Lung (tissue), 12 donors: ENCODE results near the gene DNAAF9. TPM values are rescaled to one million over a fixed set of nuclear protein-coding genes. Genes with fewer than 3 reads are reported as not detected.

ENCODE experiments used
- ATAC-seq: fragments of 200-7000 bp; cut with Tn5 transposase; one replicate; pipeline ENCODE4 v1.9.1; 2020; ENCODE audit warnings: moderate number of reproducible peaks; ENCODE audit not compliant: insufficient read depth, low FRiP score
- DNase-seq, 3 donors: peaks; one replicate each; pipeline ENCODE4 v3.0.0-alpha.2; 2013 to 2017
- H3K27ac ChIP-seq, 2 donors: one replicate each; pipeline ENCODE4 v1.5.1; 2013; ENCODE audit warnings: mild to moderate bottlenecking in 2 of 2, moderate library complexity in 2 of 2, control low read depth in 1 of 2, inconsistent platforms in 1 of 2, low read depth in 1 of 2, low read length in 1 of 2
- H3K27me3 ChIP-seq, 3 donors: one replicate each; pipeline ENCODE4 v1.5.1; 2013; ENCODE audit warnings: low read length in 2 of 3; ENCODE audit not compliant: control insufficient read depth in 3 of 3, insufficient read depth in 3 of 3
- H3K36me3 ChIP-seq, 4 donors: one replicate each; pipeline ENCODE4 v1.5.1; 2013; ENCODE audit warnings: low read length in 4 of 4, mild to moderate bottlenecking in 1 of 4, moderate library complexity in 1 of 4; ENCODE audit not compliant: control insufficient read depth in 4 of 4, insufficient read depth in 4 of 4
- H3K4me1 ChIP-seq, 5 donors: one replicate each; pipeline ENCODE4 v1.5.1; 2013; ENCODE audit warnings: low read length in 5 of 5, mild to moderate bottlenecking in 2 of 5, moderate library complexity in 1 of 5; ENCODE audit not compliant: control insufficient read depth in 5 of 5, insufficient read depth in 5 of 5
- H3K4me3 ChIP-seq: one replicate; pipeline ENCODE4 v1.5.1; 2013; ENCODE audit warnings: mild to moderate bottlenecking, control low read depth, moderate library complexity
- H3K9ac ChIP-seq, 2 donors: one replicate each; pipeline ENCODE4 v1.5.1; 2013; ENCODE audit warnings: low read length in 2 of 2, control low read depth in 1 of 2; ENCODE audit not compliant: insufficient read depth in 1 of 2
- H3K9me3 ChIP-seq, 4 donors: one replicate each; pipeline ENCODE4 v1.5.1; 2013; ENCODE audit warnings: low read length in 3 of 4, mild to moderate bottlenecking in 1 of 4, moderate library complexity in 1 of 4; ENCODE audit not compliant: control insufficient read depth in 4 of 4, insufficient read depth in 3 of 4
- CTCF ChIP-seq: IDR thresholded peaks from 2 replicates; pipeline ENCODE4 v1.5.1; 2012; ENCODE audit warnings: mild to moderate bottlenecking; ENCODE audit errors: control extremely low read depth, extremely low read depth
- WGBS, 2 donors: extraction: QIAGEN DNeasy Blood & Tissue Kit; methylation state at CpG; one replicate each; pipeline ENCODE4 v1.1.7; 2013; 5-methylcytosine and 5-hydroxymethylcytosine counted together
- polyA plus RNA-seq, 2 donors: library from polyadenylated mRNA; stranded (reverse); fragments of 200-250 nt; gene quantifications; one replicate each; pipeline ENCODE4 v1.2.1, GENCODE V29; 2013
- total RNA-seq, 2 donors: library from RNA; depleted of rRNA in 1 of 2; stranded (reverse); fragments of >200 nt in 1 of 2; gene quantifications; one replicate each; pipeline ENCODE4 v1.2.1, GENCODE V29; 2014 to 2021
- donor health status: control.
- donor health status: control.
- donor health status: Bipolar disorder and iron deficiency.
- donor health status: healthy.
- donor health status: DM: yes; HTN: yes; CAD: no.

Gene DNAAF9
- total and polyA plus RNA-seq, 4 donors = 5.9 to 26.1 (median 11.6) TPM

DNA sequence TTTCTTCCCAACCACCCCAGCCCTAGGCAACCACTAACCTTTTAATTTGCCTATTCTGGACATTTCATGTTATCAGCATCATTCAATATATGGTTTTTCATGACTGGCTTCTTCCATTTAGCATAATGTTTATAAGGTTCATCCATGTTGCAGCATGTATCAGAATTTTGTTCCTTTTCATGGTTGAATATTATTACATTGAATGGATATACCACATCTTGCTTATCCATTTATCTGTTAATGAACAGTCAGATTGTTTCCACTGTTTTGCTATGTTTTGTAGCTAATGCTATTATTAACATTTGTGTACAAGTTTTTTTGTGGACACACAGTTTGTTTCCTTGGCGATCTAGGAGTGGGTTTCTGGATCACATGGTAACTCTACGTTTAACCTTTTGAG, 3.0 kb upstream of the DNAAF9 start:
- no peak overlapping the region for H3K4me3 ChIP-seq
- no peaks in the 10 kb centered on the region for H3K27me3 ChIP-seq
- H3K36me3 ChIP-seq = no peaks in the 10 kb centered on the region
- no peak overlapping the region for H3K9ac ChIP-seq
- H3K9me3 ChIP-seq = no peaks in the 10 kb centered on the region
- peaks cover 0 to 15% (median 4%) of the 10 kb centered on the region in 5 donors for H3K4me1 ChIP-seq
- no peak for ATAC-seq
- no peak for TF ChIP-seq CTCF
- no peak for DNase-seq
- no peak overlapping the region for H3K27ac ChIP-seq
- 84 to 92% methylated on average over 2 of the region's 2 CpGs for WGBS, 2 donors

GRCh38 chr20:3409417-3409816, 1.9 kb upstream of the DNAAF9 start:
- H3K9ac ChIP-seq = no peak overlapping the region
- H3K9me3 ChIP-seq = no peaks in the 10 kb centered on the region
- H3K36me3 ChIP-seq = no peaks in the 10 kb centered on the region
- 96 to 97% methylated on average over 10 of the region's 10 CpGs for WGBS, 2 donors
- ATAC-seq = no peak
- no peak for DNase-seq
- H3K27me3 ChIP-seq = no peaks in the 10 kb centered on the region
- no peak overlapping the region for H3K4me3 ChIP-seq
- peaks cover 0 to 20% (median 7%) of the 10 kb centered on the region in 5 donors for H3K4me1 ChIP-seq
- TF ChIP-seq CTCF = no peak
- peak overlapping the region in 1 of 2 donors; percentile 82 for H3K27ac ChIP-seq

DNA sequence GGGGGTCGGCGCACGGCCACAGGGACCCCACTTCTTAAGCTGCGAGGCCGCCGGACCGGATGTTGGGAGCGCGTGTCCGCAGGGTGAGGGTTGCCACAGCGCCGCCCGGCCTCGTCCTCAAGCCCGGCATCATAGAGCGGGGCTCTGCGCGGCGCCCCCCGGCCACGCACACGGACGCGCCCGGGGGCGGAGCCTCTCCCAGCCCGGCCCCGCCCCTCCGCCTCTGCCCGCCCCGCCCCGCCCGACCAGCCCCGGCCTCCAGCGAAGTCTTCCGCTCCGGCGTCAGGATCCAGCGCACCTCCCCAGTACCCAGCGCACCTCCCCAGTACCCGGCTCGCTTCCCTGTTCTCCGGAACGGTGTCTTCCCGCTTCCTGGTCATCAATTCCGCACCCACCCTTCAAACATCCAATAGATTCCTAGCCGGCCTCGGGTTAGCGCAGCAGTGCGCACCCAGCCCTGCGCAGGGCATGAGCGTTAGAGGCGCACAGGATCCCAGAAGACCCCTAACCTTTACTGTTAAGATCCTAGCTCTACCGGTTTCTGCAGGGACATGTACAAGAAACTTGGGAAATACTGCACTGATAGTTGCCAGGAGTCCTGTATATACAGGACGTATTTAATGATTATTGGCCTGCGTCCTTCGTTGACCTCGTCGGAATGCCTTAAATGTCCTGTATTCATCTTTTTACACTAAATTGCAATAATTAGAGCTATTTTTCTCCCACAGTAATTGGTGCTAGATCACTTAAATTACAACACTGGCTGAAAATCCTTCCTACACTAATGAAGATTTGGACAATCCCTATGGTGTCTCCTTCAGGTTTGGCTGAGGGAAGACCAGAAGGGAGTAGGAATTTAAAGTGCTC, 535 bp upstream of the DNAAF9 start:
- no peaks in the 10 kb centered on the region for H3K9me3 ChIP-seq
- peak overlapping the region; percentile 96 to 98 for H3K27ac ChIP-seq
- peak; percentile 84 to 87 (median 87) for DNase-seq
- WGBS, 2 donors = 0 to 1% methylated on average over 36 to 59 of the region's 59 CpGs
- H3K9ac ChIP-seq = peak overlapping the region in 1 of 2 donors; percentile 32
- peaks cover 0 to 20% (median 7%) of the 10 kb centered on the region in 5 donors for H3K4me1 ChIP-seq
- TF ChIP-seq CTCF = no peak
- no peaks in the 10 kb centered on the region for H3K27me3 ChIP-seq
- H3K36me3 ChIP-seq = no peaks in the 10 kb centered on the region
- ATAC-seq = peak; percentile 86
- H3K4me3 ChIP-seq = peak overlapping the region; percentile 82
